C4-2B (cell line): ENCODE measurements around the gene SCARB2.

Experiments
- H3K27ac ChIP-seq: fragments of 450-650 bp; 2 replicates; pipeline ENCODE4 v1.5.1; 2017
- CTCF ChIP-seq: fragments of 450-650 bp; conservative IDR thresholded peaks from 2 replicates; pipeline ENCODE4 v1.5.1; 2017; ENCODE audit warnings: mild to moderate bottlenecking
- ZFX ChIP-seq: fragments of 450-650 bp; IDR thresholded peaks from 2 replicates; pipeline ENCODE4 v1.6.1; 2017

SCARB2 gene

GRCh38 chr4:76192236-76192635, 21.4 kb downstream of the SCARB2 start:
- no peak overlapping the region for H3K27ac ChIP-seq
- TF ChIP-seq CTCF (no peak), ZFX (no peak)

GRCh38 chr4:76188557-76188956, 25.1 kb downstream of the SCARB2 start:
- TF ChIP-seq CTCF (no peak), ZFX (no peak)
- H3K27ac ChIP-seq = peak overlapping the region; percentile 35; the same call in 1 of the 2 replicates

GRCh38 chr4:76188149-76188548, 25.5 kb downstream of the SCARB2 start:
- no peak for TF ChIP-seq CTCF
- no peak for TF ChIP-seq ZFX

GRCh38 chr4:76187152-76187551, 26.5 kb downstream of the SCARB2 start:
- no peak overlapping the region for H3K27ac ChIP-seq
- TF ChIP-seq ZFX = no peak
- TF ChIP-seq CTCF = no peak

More at GRCh38 chr4:76188149-76188548, 25.5 kb downstream of the SCARB2 start:
- peak overlapping the region; percentile 35; the same call in 1 of the 2 replicates for H3K27ac ChIP-seq

- TF ChIP-seq ZFX (no peak), CTCF (no peak)
- H3K27ac ChIP-seq = no peak overlapping the region
Measured at GRCh38 chr4:76182463-76182862, 31.2 kb downstream of the SCARB2 start.

GRCh38 chr4:76179398-76180318, 34.0 kb downstream of the SCARB2 start:
- TF ChIP-seq ZFX (no peak), CTCF (peak; percentile 87)

GRCh38 chr4:76178296-76178695, 35.3 kb downstream of the SCARB2 start:
- TF ChIP-seq ZFX = no peak
- TF ChIP-seq CTCF = no peak

More at GRCh38 chr4:76179398-76180318, 34.0 kb downstream of the SCARB2 start:
- no peak overlapping the region for H3K27ac ChIP-seq

More at GRCh38 chr4:76178296-76178695, 35.3 kb downstream of the SCARB2 start:
- H3K27ac ChIP-seq = no peak overlapping the region
